GM18511 (cell line): ENCODE data around the gene EIF1.
"Not testable (repeated sequence)": the region's sequence is repeated elsewhere in the genome, so short reads cannot be mapped to it uniquely, and the experiment has no call there.

Experiments
- ATAC-seq: cut with Tn5 transposase; IDR thresholded peaks from one replicate; pipeline ENCODE4 v1.9.1; 2021; ENCODE audit warnings: mild to moderate bottlenecking, moderate library complexity; ENCODE audit not compliant: unreplicated experiment

The EIF1 gene

GRCh38 chr17:41697122-41697962, 8.7 kb downstream of the EIF1 start:
- no peak for ATAC-seq

GRCh38 chr17:41700843-41701242, 12.2 kb downstream of the EIF1 start:
- not testable (repeated sequence) for ATAC-seq

- ATAC-seq: no peak
Observed at GRCh38 chr17:41702712-41703111, 14.0 kb downstream of the EIF1 start.

GRCh38 chr17:41705271-41705991, 16.7 kb downstream of the EIF1 start:
- ATAC-seq: no peak

- ATAC-seq: no peak
Observed at GRCh38 chr17:41707803-41708669, 19.4 kb downstream of the EIF1 start.

GRCh38 chr17:41710472-41711090, 21.9 kb downstream of the EIF1 start:
- ATAC-seq: no peak

GRCh38 chr17:41711669-41712400, 23.1 kb downstream of the EIF1 start, which contains the start of gene GAST:
TSS of gene GAST (plus strand) at chr17:41712331. CDS start at chr17:41715437, 3,106 bp downstream.
- ATAC-seq: no peak

- ATAC-seq: no peak
Observed at GRCh38 chr17:41717408-41718286, 29.0 kb downstream of the EIF1 start.

GRCh38 chr17:41718287-41718645, 29.6 kb downstream of the EIF1 start:
- ATAC-seq: no peak

- ATAC-seq: no peak
Observed at GRCh38 chr17:41722231-41722630, 33.5 kb downstream of the EIF1 start.

- ATAC-seq: no peak
Observed at GRCh38 chr17:41723801-41724475, 35.3 kb downstream of the EIF1 start.

GRCh38 chr17:41724476-41725050, 35.9 kb downstream of the EIF1 start:
- no peak for ATAC-seq

- no peak for ATAC-seq
Observed at GRCh38 chr17:41725134-41725533, 36.4 kb downstream of the EIF1 start.

- ATAC-seq: no peak
Observed at GRCh38 chr17:41728056-41728455, 39.4 kb downstream of the EIF1 start.

GRCh38 chr17:41730479-41730878, 41.8 kb downstream of the EIF1 start:
- ATAC-seq: no peak

- no peak for ATAC-seq
Observed at GRCh38 chr17:41731836-41732235, 43.2 kb downstream of the EIF1 start.

GRCh38 chr17:41733348-41734138, 44.9 kb downstream of the EIF1 start:
- no peak for ATAC-seq
